GM12878 (cell line): Measurements from ENCODE around the gene SNAI3. TPM values are rescaled to one million over a fixed set of nuclear protein-coding genes. Genes with fewer than 3 reads are reported as not detected.

Experiments
- ATAC-seq: fragments of 200-7000 bp; cut with Tn5 transposase; 3 replicates; pipeline ENCODE4 v1.9.1; 2020; ENCODE audit warnings: mild to moderate bottlenecking, moderate library complexity
- BruUV-seq: library from RNA; stranded (reverse); fragments of 400-500 nt; replicated peaks from 2 replicates; lab custom pipeline; 2021; lab: Mats Ljungman, UMichigan
- CTCF ChIA-PET: fragments of 300-600 bp; sonication (Branson Sonifier 250); formaldehyde crosslinking; extraction: SDS; loops from one replicate; lab custom pipeline; 2021; ENCODE audit warnings: inconsistent platforms; lab: Yijun Ruan, JAX
- POLR2A ChIA-PET: fragments of 350-600 bp; formaldehyde crosslinking; extraction: SDS; loops from one replicate; lab custom pipeline; 2021; ENCODE audit warnings: inconsistent platforms; lab: Charles Lee
- RAD21 ChIA-PET: fragments of 300-600 bp; sonication (Branson Sonifier 250); formaldehyde crosslinking; loops from one replicate; lab custom pipeline; 2023; ENCODE audit warnings: antibody characterized with exemption; ENCODE audit not compliant: unreplicated experiment; lab: Charles Lee
- SMC1A ChIA-PET: fragments of 300-600 bp; sonication (Branson Sonifier 250); formaldehyde crosslinking; loops from one replicate; lab custom pipeline; 2023; ENCODE audit not compliant: unreplicated experiment, uncharacterized antibody; lab: Charles Lee
- DNase-seq: peaks from one replicate; pipeline ENCODE4 v3.0.0-alpha.2; 2011; ENCODE audit warnings: low read depth, low spot score
- FAIRE-seq: peaks from 3 replicates; lab custom pipeline; 2011; peaks lifted over from hg19 to GRCh38; lab: Jason Lieb, UNC
- H2AFZ ChIP-seq: 2 replicates; pipeline ENCODE4 v1.6.0; 2011; ENCODE audit warnings: low read depth, low read length, control low read depth; ENCODE audit not compliant: control insufficient read depth
- H3K27ac ChIP-seq: 2 replicates; pipeline ENCODE4 v1.5.1; 2011; ENCODE audit warnings: control low read depth; ENCODE audit not compliant: control insufficient read depth, insufficient read depth
- H3K27me3 ChIP-seq, 2 experiments: replicated peaks in 1 of 2; 2 replicates each; pipeline versions ENCODE4 v1.6.0 to v1.6.1; 2011; ENCODE audit warnings: low read length in 1 of 2; ENCODE audit not compliant: control insufficient read depth in 2 of 2, insufficient read depth in 2 of 2
- H3K36me3 ChIP-seq, 2 experiments: 2 replicates each; pipeline ENCODE4 v1.5.1; 2011; ENCODE audit warnings: low read length in 1 of 2; ENCODE audit not compliant: control insufficient read depth in 2 of 2, insufficient read depth in 2 of 2
- H3K4me1 ChIP-seq: 2 replicates; pipeline ENCODE4 v1.6.1; 2011; ENCODE audit warnings: mild to moderate bottlenecking, low read length, moderate library complexity, mixed read lengths; ENCODE audit not compliant: control insufficient read depth, insufficient read depth
- H3K4me2 ChIP-seq: 2 replicates; pipeline ENCODE4 v1.6.0; 2011; ENCODE audit warnings: control low read depth; ENCODE audit not compliant: control insufficient read depth, insufficient read depth
- H3K4me3 ChIP-seq: fragments of 200-600 bp; sonication (generic); 2 replicates; pipeline ENCODE4 v1.5.1; 2016
- H3K79me2 ChIP-seq: 2 replicates; pipeline ENCODE4 v1.6.0; 2011; ENCODE audit warnings: low read length; ENCODE audit not compliant: control insufficient read depth, insufficient read depth
- H3K9ac ChIP-seq: 2 replicates; pipeline ENCODE4 v1.8.0; 2011; ENCODE audit warnings: low read length, control low read depth, mixed read lengths; ENCODE audit not compliant: control insufficient read depth, insufficient read depth
- H3K9me3 ChIP-seq: replicated peaks from 3 replicates; pipeline ENCODE4 v1.5.1; 2011; ENCODE audit warnings: mild to moderate bottlenecking, low read length; ENCODE audit not compliant: control insufficient read depth, insufficient read depth
- H4K20me1 ChIP-seq: 2 replicates; pipeline ENCODE4 v1.6.0; 2011; ENCODE audit not compliant: control insufficient read depth, insufficient read depth
- E2F4 ChIP-seq: IDR thresholded peaks from 2 replicates; pipeline ENCODE4 v1.6.1; 2012; ENCODE audit warnings: low read depth, low read length, improper control_type of control experiment
- EZH2 ChIP-seq: IDR thresholded peaks from 2 replicates; pipeline ENCODE4 v1.6.1; 2012; ENCODE audit warnings: low read depth, mild to moderate bottlenecking, control low read depth, inconsistent platforms, low read length, borderline replicate concordance; ENCODE audit not compliant: control insufficient read depth
- GABPA ChIP-seq: IDR thresholded peaks from 2 replicates; pipeline ENCODE4 v1.6.1; 2014; ENCODE audit warnings: antibody characterized with exemption, low read depth, mild to moderate bottlenecking, inconsistent platforms
- HDAC6 ChIP-seq: fragments of 200-600 bp; sonication (generic); IDR thresholded peaks from one replicate; pipeline ENCODE4 v1.8.0; 2017; ENCODE audit warnings: antibody characterized with exemption; ENCODE audit not compliant: unreplicated experiment
- MYC ChIP-seq: IDR thresholded peaks from 2 replicates; pipeline ENCODE4 v1.6.1; 2011; ENCODE audit warnings: mild to moderate bottlenecking, low read length, moderate library complexity, inconsistent platforms; ENCODE audit not compliant: insufficient read depth, insufficient replicate concordance, insufficient read length, severe bottlenecking
- RAD51 ChIP-seq: fragments of 450-650 bp; IDR thresholded peaks from 2 replicates; pipeline ENCODE4 v1.6.1; 2016; ENCODE audit warnings: moderate library complexity, mild to moderate bottlenecking, inconsistent platforms
- SREBF1 ChIP-seq: IDR thresholded peaks from 2 replicates; pipeline ENCODE4 v1.6.1; 2012; ENCODE audit warnings: mild to moderate bottlenecking, low read length
- SREBF2 ChIP-seq: IDR thresholded peaks from 2 replicates; pipeline ENCODE4 v1.6.1; 2012; ENCODE audit warnings: mild to moderate bottlenecking, low read length
- STAT1 ChIP-seq: fragments of 450-650 bp; conservative IDR thresholded peaks from 2 replicates; pipeline ENCODE4 v1.6.1; 2014; ENCODE audit warnings: antibody characterized with exemption, mild to moderate bottlenecking
- ZBTB11 ChIP-seq: fragments of 450-650 bp; formaldehyde crosslinking; IDR thresholded peaks from 2 replicates; pipeline ENCODE4 v1.5.0; 2022; ENCODE audit warnings: mild to moderate bottlenecking, missing genetic modification characterization
- WGBS: methylation state at CpG from one replicate; pipeline ENCODE4 v1.1.6; 2016; ENCODE audit warnings: low lambda C conversion rate; ENCODE audit not compliant: insufficient replicate concordance, insufficient coverage; ENCODE audit errors: missing lambda C conversion rate; 5-methylcytosine and 5-hydroxymethylcytosine counted together
- in situ Hi-C: fragments of 300-500 bp; cut with MboI; formaldehyde crosslinking; loops from 9 replicates; pipeline ENCODE4 v1.14.3; 2018; ENCODE audit warnings: mixed read lengths
- intact Hi-C: fragments of 100-400 bp; cut with micrococcal nuclease; formaldehyde crosslinking; loops from one replicate; pipeline ENCODE4 v1.14.2; 2022; ENCODE audit not compliant: unreplicated experiment
- polyA plus RNA-seq, 11 experiments: library from polyadenylated mRNA; depleted of rRNA in 4 of 11; unstranded in 6 of 11; stranded (reverse) in 5 of 11; fragments of >200 nt; fragmentation: Nextera tagmentation in 4 of 11; fragmentation: Illumina TruSeq in 1 of 11; extraction: Ambion mirVana in 4 of 11; extraction: Trizol in 1 of 11; gene quantifications; 1 replicate in 1 of 11; 2 replicates in 10 of 11; pipeline versions ENCODE4 v1.2.1 to v1.2.3, GENCODE V29; 2011 to 2016; ENCODE audit warnings: inconsistent platforms in 2 of 11, missing spikeins in 2 of 11, low read depth in 1 of 11
- total RNA-seq, 4 experiments: library from RNA; depleted of rRNA in 3 of 4; stranded (reverse); fragments of >200 nt in 3 of 4; fragmentation: Illumina TruSeq in 1 of 4; extraction: Trizol in 1 of 4; gene quantifications; 2 replicates each; pipeline versions ENCODE4 v1.2.1 to v1.2.3, GENCODE V29; 2013 to 2021

The SNAI3 gene
- total and polyA plus RNA-seq, 10 of the 15 experiments (the other 5 are each of a cell fraction or from before 2014, with no cell fraction given): 0.21 to 7.4 (median 3.0) TPM

- no peaks in the 10 kb centered on the region for H3K79me2 ChIP-seq
- intact Hi-C loops: no loop called here
- H3K9ac ChIP-seq: no peak overlapping the region
- BruUV-seq: no TSS peak
- FAIRE-seq (no peak), DNase-seq (no peak), ATAC-seq (no peak)
- H3K36me3 ChIP-seq: peaks cover 0 to 57% of the 10 kb centered on the region in 2 experiments; a peak in 3 of 4 replicates
- H2AFZ ChIP-seq: no peak overlapping the region
- ChIA-PET RAD21 (no interaction called here), SMC1A (interaction anchor here (1.1 kb wide), 1 partner anchor 12 kb away, joined by 4 read pairs; no protein-coding TSS in a partner anchor), POLR2A (interaction anchor here (0.6 to 0.7 kb wide), 2 partner anchors 796 to 974 kb away, joined by 3 to 7 read pairs; no protein-coding TSS in a partner anchor), CTCF (no interaction called here)
- no peaks in the 10 kb centered on the region for H3K27me3 ChIP-seq
- H3K4me2 ChIP-seq: no peak overlapping the region
- no peaks in the 10 kb centered on the region for H3K4me1 ChIP-seq
- no peak overlapping the region for H3K4me3 ChIP-seq
- 92% methylated on average over 31 of the region's 31 CpGs for WGBS
- no peaks in the 10 kb centered on the region for H4K20me1 ChIP-seq
- H3K27ac ChIP-seq: no peak overlapping the region
- in situ Hi-C loops: no loop called here
- TF ChIP-seq HDAC6: no peak
- TF ChIP-seq EZH2: no peak
- no peak for TF ChIP-seq SREBF2
- TF ChIP-seq E2F4: no peak
- no peak for TF ChIP-seq SREBF1
- no peak for TF ChIP-seq MYC
- TF ChIP-seq GABPA: no peak
- no peak for TF ChIP-seq ZBTB11 (CRISPR knock-in tag)
- TF ChIP-seq STAT1: no peak
- TF ChIP-seq RAD51: no peak
- no peaks in the 10 kb centered on the region for H3K9me3 ChIP-seq
Measured at GRCh38 chr16:88724855-88725555, 38.7 kb upstream of the SNAI3 start.
